CD14-positive monocyte (primary cell): Measurements from ENCODE around the gene POC5. TPM values are rescaled to one million over a fixed set of nuclear protein-coding genes. Genes with fewer than 3 reads are reported as not detected.
A peak's percentile ranks its signal among the peaks of the same experiment; 100 is the strongest.
"Not testable (repeated sequence)": the region's sequence is repeated elsewhere in the genome, so short reads cannot be mapped to it uniquely, and the experiment has no call there.

Experiments used
- DNase-seq, 3 donors: peaks; one replicate each; pipeline ENCODE4 v3.0.0-alpha.2; 2011 to 2022
- H2AFZ ChIP-seq: 2 replicates; pipeline ENCODE4 v1.6.0; 2012; ENCODE audit warnings: mild to moderate bottlenecking, low read depth, low read length, inconsistent platforms; ENCODE audit not compliant: insufficient read depth, poor library complexity, severe bottlenecking
- H3K27ac ChIP-seq, 2 donors: 1 replicate in 1 of 2; 2 replicates in 1 of 2; pipeline ENCODE4 v1.5.1; 2012 to 2013; ENCODE audit warnings: low read length in 2 of 2, control low read depth in 1 of 2, inconsistent platforms in 1 of 2, low read depth in 1 of 2, mild to moderate bottlenecking in 1 of 2
- H3K27me3 ChIP-seq, 2 donors: one replicate each; pipeline versions ENCODE4 v1.6.0 to v1.6.1; 2011 to 2013; ENCODE audit warnings: low read length in 2 of 2; ENCODE audit not compliant: control insufficient read depth in 2 of 2, insufficient read depth in 2 of 2
- H3K36me3 ChIP-seq, 2 donors: replicated peaks in 1 of 2; 1 replicate in 1 of 2; 2 replicates in 1 of 2; pipeline versions ENCODE4 v1.5.1 to v1.6.1; 2012 to 2013; ENCODE audit warnings: low read length in 2 of 2, control low read depth in 1 of 2, inconsistent platforms in 1 of 2, mild to moderate bottlenecking in 1 of 2; ENCODE audit not compliant: insufficient read depth in 2 of 2, control insufficient read depth in 1 of 2
- H3K4me1 ChIP-seq, 2 donors: 1 replicate in 1 of 2; 2 replicates in 1 of 2; pipeline versions ENCODE4 v1.5.1 to v1.6.1; 2012 to 2013; ENCODE audit warnings: low read length in 2 of 2, control low read depth in 1 of 2, inconsistent platforms in 1 of 2, mild to moderate bottlenecking in 1 of 2, moderate library complexity in 1 of 2; ENCODE audit not compliant: insufficient read depth in 2 of 2, control insufficient read depth in 1 of 2
- H3K4me2 ChIP-seq: replicated peaks from 2 replicates; pipeline ENCODE3; 2012; ENCODE audit warnings: low read length, moderate library complexity, mild to moderate bottlenecking; ENCODE audit not compliant: poor library complexity, severe bottlenecking; ENCODE audit errors: extremely low read depth
- H3K4me3 ChIP-seq, 3 experiments: fragments of 200-600 bp in 1 of 3; sonication (generic) in 1 of 3; replicated peaks in 1 of 3; 1 replicate in 2 of 3; 2 replicates in 1 of 3; pipeline ENCODE4 v1.5.1; 2011 to 2013; ENCODE audit warnings: low read length in 3 of 3, mild to moderate bottlenecking in 3 of 3, control low read depth in 2 of 3, low read depth in 2 of 3, inconsistent platforms in 1 of 3, moderate library complexity in 1 of 3
- H3K79me2 ChIP-seq: 2 replicates; pipeline ENCODE4 v1.6.0; 2012; ENCODE audit warnings: mild to moderate bottlenecking, control low read depth, inconsistent platforms, low read length, moderate library complexity; ENCODE audit not compliant: insufficient read depth
- H3K9ac ChIP-seq: 2 replicates; pipeline ENCODE4 v1.6.0; 2017; ENCODE audit warnings: low read length, mild to moderate bottlenecking; ENCODE audit not compliant: insufficient read depth, poor library complexity, severe bottlenecking
- H3K9me3 ChIP-seq, 2 donors: replicated peaks in 1 of 2; 1 replicate in 1 of 2; 2 replicates in 1 of 2; pipeline versions ENCODE4 v1.5.1 to v1.6.1; 2012 to 2013; ENCODE audit warnings: low read length in 2 of 2, control low read depth in 1 of 2; ENCODE audit not compliant: control insufficient read depth in 1 of 2, insufficient read depth in 1 of 2
- H4K20me1 ChIP-seq: 2 replicates; pipeline ENCODE4 v1.6.0; 2012; ENCODE audit warnings: mild to moderate bottlenecking, low read length, control low read depth, moderate library complexity; ENCODE audit not compliant: insufficient read depth
- H3K27ac Mint-ChIP-seq, 7 donors: one replicate each; pipeline ENCODE4 v1.8.0; 2020; ENCODE audit warnings: mild to moderate bottlenecking in 7 of 7, mixed read lengths in 7 of 7, moderate library complexity in 6 of 7, inconsistent platforms in 2 of 7
- H3K27me3 Mint-ChIP-seq, 3 donors: one replicate each; pipeline ENCODE4 v1.8.0; 2021 to 2022; ENCODE audit warnings: low read depth in 3 of 3, mild to moderate bottlenecking in 3 of 3, mixed read lengths in 3 of 3, moderate library complexity in 3 of 3, inconsistent platforms in 1 of 3
- H3K36me3 Mint-ChIP-seq, 2 donors: one replicate each; pipeline ENCODE4 v1.8.0; 2020; ENCODE audit warnings: mixed read lengths in 2 of 2, inconsistent platforms in 1 of 2, mild to moderate bottlenecking in 1 of 2
- H3K4me1 Mint-ChIP-seq: one replicate; pipeline ENCODE4 v1.8.0; 2020; ENCODE audit warnings: mild to moderate bottlenecking, mixed read lengths
- H3K4me3 Mint-ChIP-seq, 2 donors: one replicate each; pipeline ENCODE4 v1.8.0; 2020; ENCODE audit warnings: mild to moderate bottlenecking in 2 of 2, mixed read lengths in 2 of 2, moderate library complexity in 1 of 2
- H3K9me3 Mint-ChIP-seq, 7 donors: one replicate each; pipeline ENCODE4 v1.8.0; 2020 to 2022; ENCODE audit warnings: mixed read lengths in 7 of 7, mild to moderate bottlenecking in 6 of 7, moderate library complexity in 6 of 7, inconsistent platforms in 2 of 7
- CTCF ChIP-seq: fragments of 200-600 bp; IDR thresholded peaks from one replicate; pipeline ENCODE4 v1.8.0; 2022; ENCODE audit warnings: antibody characterized with exemption, mild to moderate bottlenecking
- WGBS: methylation state at CpG from one replicate; pipeline ENCODE4 v1.1.5; 2013; ENCODE audit warnings: missing lambda C conversion rate; ENCODE audit not compliant: insufficient coverage; 5-methylcytosine and 5-hydroxymethylcytosine counted together
- intact Hi-C, 2 donors: fragments of 100-400 bp; cut with micrococcal nuclease; formaldehyde crosslinking; loops; one replicate each; pipeline versions ENCODE4 v1.15.0 to v1.15.1; 2023
- polyA plus RNA-seq, 3 donors: library from polyadenylated mRNA; depleted of rRNA in 1 of 3; unstranded in 2 of 3; stranded (reverse) in 1 of 3; fragments of 300-500 nt in 2 of 3; fragments of >200 nt in 1 of 3; fragmentation: Illumina TruSeq in 2 of 3; gene quantifications; 1 replicate in 2 of 3; 2 replicates in 1 of 3; pipeline ENCODE4 v1.2.3, GENCODE V29; 2012 to 2021

The POC5 gene
- polyA plus RNA-seq, 3 donors, result 4.3 to 13.5 (median 5.5) TPM

DNA sequence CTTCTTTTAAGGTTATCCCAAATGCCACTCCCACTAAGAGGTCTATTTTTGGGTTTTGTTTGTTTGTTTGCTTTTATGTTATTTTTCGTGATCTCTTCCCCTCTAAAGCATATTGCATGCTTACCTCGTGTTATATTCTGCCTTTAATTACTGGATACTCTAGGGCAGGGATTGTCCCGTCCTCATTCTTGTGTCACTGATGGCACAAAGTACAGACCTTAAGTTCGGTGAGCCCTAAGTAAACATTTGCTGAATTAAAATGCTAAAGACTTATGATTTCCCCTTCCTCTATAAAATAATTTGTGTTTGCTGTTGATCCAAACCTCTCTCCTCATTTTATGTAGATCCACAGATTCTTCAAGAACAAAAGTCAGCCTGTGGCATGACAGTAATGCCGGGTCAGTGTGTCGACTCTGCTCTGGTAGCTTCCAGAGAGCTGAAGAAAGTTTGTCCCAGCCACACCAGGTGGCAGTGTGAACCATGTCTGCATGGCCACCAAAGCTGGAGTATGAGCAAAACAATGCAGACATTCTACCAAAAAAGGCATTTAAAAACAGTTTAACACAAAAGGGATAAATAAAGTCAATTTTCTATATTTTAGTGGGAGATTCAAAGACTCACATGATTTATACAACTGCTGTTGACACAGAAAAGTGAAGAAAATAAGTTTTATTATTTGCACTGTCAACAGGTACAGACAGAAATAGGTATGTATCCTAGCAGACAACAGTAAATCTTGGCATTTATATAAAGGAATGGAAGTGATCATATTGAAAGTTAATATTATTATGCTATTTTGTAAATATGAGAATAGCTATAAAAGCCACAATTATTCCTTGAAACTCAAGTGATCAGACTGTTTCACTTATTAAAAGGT, 17.9 kb upstream of the POC5 start:
- 50% methylated on average over 2 of the region's 6 CpGs for WGBS
- Histone ChIP-seq H3K4me3 (no peak overlapping the region), H3K27me3 (no peaks in the 10 kb centered on the region), H2AFZ (no peak overlapping the region), H3K79me2 (no peaks in the 10 kb centered on the region), H3K27ac (no peak overlapping the region), H4K20me1 (no peaks in the 10 kb centered on the region), H3K9me3 (peaks cover 3% of the 10 kb centered on the region in 2 donors), H3K4me2 (no peak overlapping the region), H3K9ac (no peak overlapping the region), H3K4me1 (no peaks in the 10 kb centered on the region), H3K36me3 (no peaks in the 10 kb centered on the region)
- Mint-ChIP-seq H3K4me1 (no peaks in the 10 kb centered on the region), H3K27ac (peak overlapping the region in 2 of 7 donors; percentile 2 to 31), H3K27me3 (peaks cover 0 to 4% (median 3%) of the 10 kb centered on the region in 3 donors), H3K36me3 (no peaks in the 10 kb centered on the region), H3K4me3 (no peak overlapping the region), H3K9me3 (peaks cover 0 to 13% (median 5%) of the 10 kb centered on the region in 7 donors)
- TF ChIP-seq CTCF, result no peak
- DNase-seq, result no peak
- intact Hi-C loops, result no loop called here

DNA sequence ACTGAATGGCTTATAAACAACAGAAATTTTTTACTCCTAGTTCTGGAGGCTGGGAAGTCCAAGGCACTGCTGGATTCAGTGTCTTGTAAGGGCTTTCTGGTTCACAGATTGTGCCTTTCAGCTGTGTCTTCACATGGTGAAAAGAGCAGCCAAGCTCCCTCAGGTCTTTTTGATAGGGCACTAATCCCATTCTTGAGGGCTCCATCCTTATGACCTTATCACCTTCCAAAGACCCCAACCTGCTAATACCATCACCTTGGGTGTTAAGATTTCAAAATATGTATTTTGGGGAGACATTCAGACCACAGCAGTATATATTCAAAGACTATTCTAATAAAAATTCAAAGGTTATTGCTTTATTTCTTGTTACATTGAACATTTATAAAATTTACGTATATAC, 16.5 kb upstream of the POC5 start:
- intact Hi-C loops, result no loop called here
- Histone ChIP-seq H3K27ac (no peak overlapping the region), H3K9ac (no peak overlapping the region), H3K4me3 (no peak overlapping the region), H3K4me2 (no peak overlapping the region), H3K27me3 (no peaks in the 10 kb centered on the region), H3K36me3 (no peaks in the 10 kb centered on the region), H3K9me3 (peaks cover 3% of the 10 kb centered on the region in 2 donors), H4K20me1 (no peaks in the 10 kb centered on the region), H3K4me1 (no peaks in the 10 kb centered on the region), H2AFZ (no peak overlapping the region), H3K79me2 (no peaks in the 10 kb centered on the region)
- no CpG with 5 or more reads among the region's 1 CpG for WGBS
- Mint-ChIP-seq H3K36me3 (no peaks in the 10 kb centered on the region), H3K27ac (no peak overlapping the region), H3K4me3 (no peak overlapping the region), H3K27me3 (peaks cover 0 to 4% (median 0%) of the 10 kb centered on the region in 3 donors), H3K9me3 (peaks cover 0 to 13% (median 5%) of the 10 kb centered on the region in 7 donors), H3K4me1 (no peaks in the 10 kb centered on the region)
- no peak for DNase-seq
- no peak for TF ChIP-seq CTCF

DNA sequence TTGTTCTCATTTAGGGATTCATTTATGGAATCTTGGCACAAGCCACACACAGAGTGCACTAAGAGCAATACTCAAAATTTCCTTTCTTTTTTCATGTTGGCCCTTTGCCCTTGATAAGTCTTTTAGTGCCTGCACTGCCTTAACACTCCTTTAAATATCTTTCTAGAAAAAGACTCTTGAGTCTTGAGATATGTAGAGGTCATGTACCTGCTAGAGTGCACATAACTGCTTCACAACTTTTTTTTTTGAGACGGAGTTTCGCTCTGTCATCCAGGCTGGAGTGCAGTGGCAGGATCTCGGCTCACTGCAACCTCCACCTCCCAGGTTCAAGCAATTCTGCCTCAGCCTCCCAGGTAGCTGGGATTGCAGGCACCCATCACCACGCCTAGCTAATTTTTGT, 14.3 kb upstream of the POC5 start:
- H3K36me3 Mint-ChIP-seq, H3K27me3 Mint-ChIP-seq, intact Hi-C loops, H3K9ac ChIP-seq, H4K20me1 ChIP-seq, H3K79me2 ChIP-seq, DNase-seq, H3K36me3 ChIP-seq, H3K4me3 Mint-ChIP-seq, H3K4me1 ChIP-seq, H3K4me2 ChIP-seq, H3K9me3 ChIP-seq, H3K4me1 Mint-ChIP-seq, H3K27me3 ChIP-seq, H3K4me3 ChIP-seq, H3K27ac Mint-ChIP-seq, H3K27ac ChIP-seq, H2AFZ ChIP-seq: not testable (repeated sequence)
- peaks cover 0 to 13% (median 5%) of the 10 kb centered on the region in 7 donors for H3K9me3 Mint-ChIP-seq
- WGBS, result no CpG with 5 or more reads among the region's 4 CpGs
